ENCODE measurements around the gene TNFAIP2.
"Not testable (repeated sequence)": the region's sequence is repeated elsewhere in the genome, so short reads cannot be mapped to it uniquely, and the experiment has no call there.

The TNFAIP2 gene

DNA sequence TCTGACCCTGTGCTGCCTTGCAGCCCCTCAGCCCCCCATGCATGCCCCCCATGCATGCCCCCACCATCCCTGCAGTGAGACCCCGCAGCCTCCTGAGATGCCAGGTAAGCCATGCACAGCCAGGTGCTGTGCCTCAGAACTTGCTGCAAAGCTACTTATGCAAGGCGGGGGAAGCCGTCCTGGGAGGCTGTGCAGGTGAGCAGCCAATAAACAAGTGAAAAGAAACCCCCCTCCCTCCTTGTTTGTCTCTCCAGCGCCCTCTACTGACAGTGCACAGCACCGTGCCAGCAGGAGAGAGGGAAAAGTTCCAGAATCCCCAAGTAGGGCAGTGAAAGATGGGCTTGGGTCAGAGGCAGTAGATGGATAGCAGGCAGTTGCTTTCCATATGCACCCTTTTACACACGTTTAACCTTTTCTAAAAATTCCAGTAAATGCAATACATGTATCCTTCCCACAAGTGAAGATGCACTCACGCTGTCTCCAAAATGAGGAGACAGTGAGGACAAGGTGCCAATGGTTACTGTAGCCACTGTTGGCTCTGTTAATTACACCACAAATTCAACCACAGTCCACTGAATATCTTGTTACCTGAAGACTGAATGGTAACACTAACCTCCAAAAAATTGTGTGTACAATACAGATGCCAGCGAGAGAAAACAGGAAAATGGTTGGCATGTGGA, 18.0 kb downstream of the TNFAIP2 start:
- no peak overlapping the region for H3K27ac Mint-ChIP-seq
- H3K4me3 Mint-ChIP-seq, result no peak overlapping the region
- no peaks in the 10 kb centered on the region for H3K9me3 Mint-ChIP-seq
- no peaks in the 10 kb centered on the region for H3K4me1 Mint-ChIP-seq (ENCODE audit: low read depth)
- H3K36me3 Mint-ChIP-seq (ENCODE audit: low read depth), result no peaks in the 10 kb centered on the region
- H3K27me3 Mint-ChIP-seq, result peaks cover 38% of the 10 kb centered on the region

GRCh38 chr14:103142026-103142425, 18.8 kb downstream of the TNFAIP2 start:
- Mint-ChIP-seq H3K4me1 (ENCODE audit: low read depth) (no peaks in the 10 kb centered on the region), H3K27me3 (peaks cover 38% of the 10 kb centered on the region), H3K9me3 (no peaks in the 10 kb centered on the region), H3K27ac (no peak overlapping the region), H3K36me3 (ENCODE audit: low read depth) (no peaks in the 10 kb centered on the region), H3K4me3 (no peak overlapping the region)

- H3K4me1 Mint-ChIP-seq (ENCODE audit: low read depth), result no peaks in the 10 kb centered on the region
- no peak overlapping the region for H3K4me3 Mint-ChIP-seq
- peaks cover 38% of the 10 kb centered on the region for H3K27me3 Mint-ChIP-seq
- no peaks in the 10 kb centered on the region for H3K9me3 Mint-ChIP-seq
- H3K36me3 Mint-ChIP-seq (ENCODE audit: low read depth), result no peaks in the 10 kb centered on the region
- H3K27ac Mint-ChIP-seq, result no peak overlapping the region
Observed at GRCh38 chr14:103142721-103143302, 19.6 kb downstream of the TNFAIP2 start.

DNA sequence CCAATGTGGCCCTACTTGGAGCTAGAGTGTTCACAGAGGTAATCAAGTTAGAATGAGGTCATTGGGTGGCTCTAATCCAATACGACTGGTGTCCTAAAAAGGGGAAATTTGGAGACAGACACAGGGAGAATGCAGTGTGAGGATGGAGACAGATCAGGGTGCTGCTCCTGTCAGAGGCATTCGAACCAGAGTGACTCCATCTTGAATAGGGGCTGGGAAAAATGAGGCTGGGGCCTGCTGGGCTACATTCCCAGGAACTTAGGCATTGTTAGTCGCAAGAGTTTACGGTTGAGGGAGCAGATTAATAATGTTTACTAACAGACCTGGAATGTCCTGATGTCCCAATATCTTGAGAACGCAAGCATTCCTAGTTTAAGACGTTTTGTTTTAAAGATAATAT, 20.2 kb downstream of the TNFAIP2 start:
- peaks cover 40% of the 10 kb centered on the region for H3K27me3 Mint-ChIP-seq

DNA sequence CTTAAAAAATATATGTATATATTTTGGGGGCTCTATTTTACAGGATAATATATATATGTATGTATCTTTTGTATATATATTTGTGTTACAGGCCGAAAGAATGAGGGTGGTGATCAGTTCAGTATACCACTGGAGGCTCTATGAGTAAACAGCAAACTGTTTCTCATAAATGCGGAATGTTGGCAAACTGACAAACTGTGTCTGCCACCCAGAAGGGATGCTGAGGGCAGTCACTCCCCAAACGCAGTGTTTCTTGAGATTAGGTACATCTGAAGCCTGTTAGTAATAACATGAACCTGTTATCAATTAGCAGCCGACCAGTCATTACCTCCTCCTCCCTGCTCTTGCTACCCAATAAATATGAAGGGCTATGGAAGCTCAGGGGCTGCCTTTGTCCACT, 20.8 kb downstream of the TNFAIP2 start:
- Mint-ChIP-seq H3K36me3 (ENCODE audit: low read depth) (no peaks in the 10 kb centered on the region), H3K4me3 (no peak overlapping the region), H3K27ac (no peak overlapping the region), H3K27me3 (peaks cover 42% of the 10 kb centered on the region), H3K9me3 (no peaks in the 10 kb centered on the region), H3K4me1 (ENCODE audit: low read depth) (no peaks in the 10 kb centered on the region)

More for the DNA sequence above, 20.2 kb downstream of the TNFAIP2 start:
- H3K27ac Mint-ChIP-seq, result no peak overlapping the region
- no peak overlapping the region for H3K4me3 Mint-ChIP-seq
- H3K9me3 Mint-ChIP-seq, result no peaks in the 10 kb centered on the region
- H3K4me1 Mint-ChIP-seq (ENCODE audit: low read depth), result no peaks in the 10 kb centered on the region
- no peaks in the 10 kb centered on the region for H3K36me3 Mint-ChIP-seq (ENCODE audit: low read depth)

DNA sequence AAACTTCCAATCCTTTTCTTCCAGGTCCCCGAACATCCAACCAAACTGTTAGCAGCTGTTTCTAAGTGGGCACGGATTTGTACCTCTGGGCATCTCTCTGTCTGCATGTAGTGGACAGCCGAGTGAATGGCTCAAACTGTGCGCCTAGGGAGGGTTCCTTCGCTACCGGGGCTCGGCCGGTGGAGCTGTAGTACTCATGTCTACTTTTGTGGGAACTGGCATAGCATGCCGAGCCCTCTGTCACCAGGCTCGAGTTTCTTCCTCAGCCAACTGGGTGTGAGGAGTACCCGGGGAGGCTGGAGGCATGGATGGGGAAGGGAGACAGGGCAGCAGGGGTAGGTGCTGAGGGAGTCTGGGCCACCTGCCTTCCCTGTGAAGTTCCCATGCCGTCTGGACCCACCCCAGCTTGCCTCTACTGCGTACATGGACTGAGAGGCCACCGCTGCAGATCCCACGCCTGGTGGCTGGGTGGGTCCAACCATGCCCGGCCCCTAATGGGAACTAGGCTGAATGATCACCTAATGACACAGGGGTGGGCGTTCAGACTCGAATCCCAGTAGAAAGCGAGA, 23.0 kb downstream of the TNFAIP2 start:
- H3K4me1 Mint-ChIP-seq (ENCODE audit: low read depth), result no peaks in the 10 kb centered on the region
- peaks cover 38% of the 10 kb centered on the region for H3K27me3 Mint-ChIP-seq
- H3K9me3 Mint-ChIP-seq, result no peaks in the 10 kb centered on the region
- no peak overlapping the region for H3K27ac Mint-ChIP-seq
- H3K36me3 Mint-ChIP-seq (ENCODE audit: low read depth), result no peaks in the 10 kb centered on the region
- H3K4me3 Mint-ChIP-seq, result no peak overlapping the region

- Mint-ChIP-seq H3K27ac (no peak overlapping the region), H3K36me3 (ENCODE audit: low read depth) (no peaks in the 10 kb centered on the region), H3K27me3 (peaks cover 12% of the 10 kb centered on the region), H3K9me3 (no peaks in the 10 kb centered on the region), H3K4me3 (no peak overlapping the region), H3K4me1 (ENCODE audit: low read depth) (no peaks in the 10 kb centered on the region)
Observed at GRCh38 chr14:103149351-103150237, 26.3 kb downstream of the TNFAIP2 start.

DNA sequence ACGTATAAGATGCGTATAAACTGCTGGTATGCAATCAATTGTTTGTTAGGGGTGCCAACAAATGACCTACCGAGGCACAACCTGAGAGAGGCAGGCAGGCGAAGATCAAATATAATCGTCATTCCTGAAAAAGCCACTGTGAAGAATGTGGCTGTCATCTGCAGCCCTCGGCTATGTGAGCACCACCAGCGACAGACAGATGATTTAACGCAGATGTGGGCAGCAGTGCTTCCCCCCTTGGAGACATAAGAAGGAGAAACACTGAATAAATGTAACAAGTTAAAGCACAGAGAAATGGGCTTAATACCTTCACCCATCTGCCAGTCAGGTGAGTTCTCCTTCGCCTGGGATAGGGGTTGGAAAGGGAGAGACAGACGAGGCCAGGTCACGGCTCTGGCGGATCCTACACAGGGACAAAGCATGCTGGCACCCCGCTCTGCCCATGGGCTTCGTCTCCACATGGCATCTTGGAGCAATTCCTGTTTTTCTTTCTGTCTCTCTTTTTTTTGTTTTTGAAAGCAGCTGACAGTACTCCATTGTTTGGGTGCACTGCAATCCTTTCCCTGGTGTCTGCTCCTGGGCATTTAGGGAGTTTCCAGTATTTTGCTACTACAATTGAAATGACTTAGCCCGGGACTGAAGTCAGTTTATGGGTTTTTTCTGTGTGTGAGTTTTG, 28.1 kb downstream of the TNFAIP2 start:
- H3K27me3 Mint-ChIP-seq, result peaks cover 8% of the 10 kb centered on the region
- H3K4me3 Mint-ChIP-seq, result no peak overlapping the region
- H3K36me3 Mint-ChIP-seq (ENCODE audit: low read depth), result no peaks in the 10 kb centered on the region
- H3K9me3 Mint-ChIP-seq, result no peaks in the 10 kb centered on the region
- H3K27ac Mint-ChIP-seq, result no peak overlapping the region
- H3K4me1 Mint-ChIP-seq (ENCODE audit: low read depth), result no peaks in the 10 kb centered on the region

DNA sequence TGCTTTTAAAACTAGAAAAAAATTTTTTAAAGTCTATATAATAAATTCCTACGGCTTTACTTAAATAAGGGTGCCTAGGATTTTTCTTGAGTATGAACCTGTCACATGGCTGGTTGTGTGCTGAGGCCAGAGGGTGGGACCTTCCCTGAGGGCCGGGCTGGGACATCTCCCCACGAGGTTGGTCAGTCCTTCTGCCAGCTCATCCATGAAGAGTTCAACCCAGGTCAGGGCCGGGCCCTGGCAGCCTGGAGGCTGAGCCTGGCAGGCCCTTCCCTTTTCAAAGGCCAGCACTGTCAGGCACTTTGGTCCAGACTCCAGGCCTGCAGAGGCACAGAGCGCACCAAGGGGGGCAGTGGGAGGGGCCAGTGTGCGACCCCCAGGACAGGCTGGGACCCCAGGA, 31.7 kb downstream of the TNFAIP2 start:
- Mint-ChIP-seq H3K4me1 (ENCODE audit: low read depth) (no peaks in the 10 kb centered on the region), H3K4me3 (no peak overlapping the region), H3K36me3 (ENCODE audit: low read depth) (no peaks in the 10 kb centered on the region), H3K27me3 (peaks cover 4% of the 10 kb centered on the region), H3K9me3 (no peaks in the 10 kb centered on the region), H3K27ac (no peak overlapping the region)

DNA sequence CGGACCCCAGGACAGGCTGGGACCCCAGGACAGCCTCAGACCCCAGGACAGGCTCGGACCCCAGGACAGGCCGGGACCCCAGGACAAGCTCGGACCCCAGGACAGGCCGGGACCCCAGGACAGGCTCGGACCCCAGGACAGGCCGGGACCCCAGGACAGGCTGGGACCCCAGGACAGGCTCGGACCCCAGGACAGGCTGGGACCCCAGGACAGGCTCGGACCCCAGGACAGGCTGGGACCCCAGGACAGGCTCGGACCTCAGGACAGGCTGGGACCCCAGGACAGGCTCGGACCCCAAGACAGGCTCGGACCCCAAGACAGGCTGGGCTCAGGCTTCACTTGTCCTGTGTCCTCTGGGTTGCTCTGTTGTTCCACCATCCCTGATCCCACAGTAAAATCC, 32.2 kb downstream of the TNFAIP2 start:
- H3K27me3 Mint-ChIP-seq; H3K9me3 Mint-ChIP-seq; H3K4me3 Mint-ChIP-seq; H3K4me1 Mint-ChIP-seq (ENCODE audit: low read depth); H3K36me3 Mint-ChIP-seq (ENCODE audit: low read depth); H3K27ac Mint-ChIP-seq: not testable (repeated sequence)

GRCh38 chr14:103155826-103156394, 32.6 kb downstream of the TNFAIP2 start:
- Mint-ChIP-seq H3K27ac (no peak overlapping the region), H3K4me1 (ENCODE audit: low read depth) (no peaks in the 10 kb centered on the region), H3K36me3 (ENCODE audit: low read depth) (no peaks in the 10 kb centered on the region), H3K4me3 (no peak overlapping the region), H3K9me3 (no peaks in the 10 kb centered on the region), H3K27me3 (peaks cover under 1% of the 10 kb centered on the region)

- Mint-ChIP-seq H3K36me3 (ENCODE audit: low read depth) (no peaks in the 10 kb centered on the region), H3K9me3 (no peaks in the 10 kb centered on the region), H3K27me3 (no peaks in the 10 kb centered on the region), H3K27ac (no peak overlapping the region), H3K4me3 (no peak overlapping the region), H3K4me1 (ENCODE audit: low read depth) (no peaks in the 10 kb centered on the region)
Observed at GRCh38 chr14:103156651-103157378, 33.6 kb downstream of the TNFAIP2 start.

GRCh38 chr14:103157969-103158368, 34.7 kb downstream of the TNFAIP2 start:
- Mint-ChIP-seq H3K4me1 (ENCODE audit: low read depth) (no peaks in the 10 kb centered on the region), H3K27ac (no peak overlapping the region), H3K4me3 (no peak overlapping the region), H3K9me3 (no peaks in the 10 kb centered on the region), H3K36me3 (ENCODE audit: low read depth) (no peaks in the 10 kb centered on the region), H3K27me3 (no peaks in the 10 kb centered on the region)

- H3K27me3 Mint-ChIP-seq, result no peaks in the 10 kb centered on the region
- H3K4me3 Mint-ChIP-seq, result no peak overlapping the region
- no peak overlapping the region for H3K27ac Mint-ChIP-seq
- H3K4me1 Mint-ChIP-seq (ENCODE audit: low read depth), result no peaks in the 10 kb centered on the region
- H3K9me3 Mint-ChIP-seq, result no peaks in the 10 kb centered on the region
- no peaks in the 10 kb centered on the region for H3K36me3 Mint-ChIP-seq (ENCODE audit: low read depth)
Observed at GRCh38 chr14:103158688-103159087, 35.4 kb downstream of the TNFAIP2 start.

Measured in stimulated activated naive CD8-positive, alpha-beta T cell treated with anti-CD3 and anti-CD28 coated beads, Interleukin-15, Interleukin-2, amounts not matched to agents 100 ng/mL and 50 ng/mL, for 24 hours (primary cell).